H1 (cell line): ENCODE results near the gene HMCN2. TPM values are rescaled to one million over a fixed set of nuclear protein-coding genes. Genes with fewer than 3 reads are reported as not detected.

Experiments used
- ASH2L ChIP-seq: fragments of 200-600, 300-600 bp; sonication (generic); IDR thresholded peaks from one replicate; pipeline ENCODE4 v1.7.1; 2017; ENCODE audit warnings: low read length
- CEBPB ChIP-seq: IDR thresholded peaks from 2 replicates; pipeline ENCODE4 v1.6.1; 2012; ENCODE audit warnings: low read depth, low read length
- CTCF ChIP-seq, 3 experiments: IDR thresholded peaks; 1 replicate in 2 of 3; 2 replicates in 1 of 3; pipeline versions ENCODE4 v1.5.1 to v1.6.1; 2011; ENCODE audit warnings: low read length in 3 of 3, mild to moderate bottlenecking in 3 of 3, inconsistent platforms in 2 of 3, low read depth in 1 of 3, moderate library complexity in 1 of 3; ENCODE audit not compliant: insufficient read depth in 1 of 3; ENCODE audit errors: control extremely low read depth in 1 of 3
- NANOG ChIP-seq: IDR thresholded peaks from 2 replicates; pipeline ENCODE4 v1.6.1; 2011; ENCODE audit warnings: low read length, low read depth, mild to moderate bottlenecking, inconsistent platforms; ENCODE audit not compliant: insufficient read depth, poor library complexity, severe bottlenecking
- POLR2AphosphoS5 ChIP-seq: IDR thresholded peaks from 2 replicates; pipeline ENCODE4 v1.6.1; 2011; ENCODE audit warnings: low read depth, low read length
- RNF2 ChIP-seq: fragments of 200-900, 300-1000 bp; sonication (generic); IDR thresholded peaks from 2 replicates; pipeline ENCODE4 v1.7.1; 2016; ENCODE audit warnings: borderline replicate concordance, low read depth, mild to moderate bottlenecking, antibody characterized with exemption, low read length; ENCODE audit not compliant: poor library complexity, severe bottlenecking; ENCODE audit errors: missing control alignments
- SP4 ChIP-seq: IDR thresholded peaks from 2 replicates; pipeline ENCODE4 v1.6.1; 2012; ENCODE audit warnings: low read length, inconsistent platforms
- TAF1 ChIP-seq: IDR thresholded peaks from 2 replicates; pipeline ENCODE4 v1.6.1; 2011; ENCODE audit warnings: mild to moderate bottlenecking, low read depth, low read length
- ZNF274 ChIP-seq: IDR thresholded peaks from 2 replicates; pipeline ENCODE4 v1.7.0; 2012; ENCODE audit warnings: low read length, borderline replicate concordance; ENCODE audit errors: extremely low read depth
- polyA plus RNA-seq, 7 experiments: library from polyadenylated mRNA; depleted of rRNA in 3 of 7; stranded (reverse) in 5 of 7; unstranded in 2 of 7; fragments of >200 nt in 5 of 7; fragments of 200-250 nt in 2 of 7; gene quantifications; 1 replicate in 5 of 7; 2 replicates in 1 of 7; 4 replicates in 1 of 7; pipeline versions ENCODE4 v1.2.1 to v1.2.3, GENCODE V29; 2011 to 2013; ENCODE audit warnings: missing spikeins in 2 of 7, mixed read lengths in 2 of 7
- total RNA-seq: library from RNA; stranded (reverse); fragmentation: NEBNext Ultra II Directional; extraction: Animal tissue kit (Norgen Biotek cat#: 25700); gene quantifications from 2 replicates; pipeline ENCODE4 v1.2.1, GENCODE V29; 2021
- TF ChIP-seq, protein P1 (sequence below): IDR thresholded peaks from 2 replicates; pipeline ENCODE4 v1.6.1; 2012; ENCODE audit warnings: inconsistent platforms
- TF ChIP-seq, protein P2 (sequence below): IDR thresholded peaks from 2 replicates; pipeline ENCODE4 v1.6.1; 2012; ENCODE audit warnings: inconsistent platforms

HMCN2 gene
- total and polyA plus RNA-seq, 2 of the 8 experiments (the other 6 are each of a cell fraction or from before 2014, with no cell fraction given): 5.0 to 9.1 TPM

- TF ChIP-seq CTCF (IDR thresholded peaks at IDR 0.05; ENCODE audit: control extremely low read depth in 1 of 3, insufficient read depth in 1 of 3, low read depth in 1 of 3, low read length in 3 of 3) (no peak), NANOG (no peak), ASH2L (no peak), ZNF274 (no peak), RNF2 (no peak), SP4 (no peak), TAF1 (no peak), POLR2AphosphoS5 (no peak), CEBPB (no peak)
- TF ChIP-seq, protein P1, sequence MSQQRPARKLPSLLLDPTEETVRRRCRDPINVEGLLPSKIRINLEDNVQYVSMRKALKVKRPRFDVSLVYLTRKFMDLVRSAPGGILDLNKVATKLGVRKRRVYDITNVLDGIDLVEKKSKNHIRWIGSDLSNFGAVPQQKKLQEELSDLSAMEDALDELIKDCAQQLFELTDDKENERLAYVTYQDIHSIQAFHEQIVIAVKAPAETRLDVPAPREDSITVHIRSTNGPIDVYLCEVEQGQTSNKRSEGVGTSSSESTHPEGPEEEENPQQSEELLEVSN: no peak
- TF ChIP-seq, protein P2, sequence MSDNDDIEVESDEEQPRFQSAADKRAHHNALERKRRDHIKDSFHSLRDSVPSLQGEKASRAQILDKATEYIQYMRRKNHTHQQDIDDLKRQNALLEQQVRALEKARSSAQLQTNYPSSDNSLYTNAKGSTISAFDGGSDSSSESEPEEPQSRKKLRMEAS: no peak
Measured at GRCh38 chr9:130423272-130423671, 157.7 kb downstream of the HMCN2 start (continued).
